ENCODE results near the gene PFKFB1.

PFKFB1 gene

DNA sequence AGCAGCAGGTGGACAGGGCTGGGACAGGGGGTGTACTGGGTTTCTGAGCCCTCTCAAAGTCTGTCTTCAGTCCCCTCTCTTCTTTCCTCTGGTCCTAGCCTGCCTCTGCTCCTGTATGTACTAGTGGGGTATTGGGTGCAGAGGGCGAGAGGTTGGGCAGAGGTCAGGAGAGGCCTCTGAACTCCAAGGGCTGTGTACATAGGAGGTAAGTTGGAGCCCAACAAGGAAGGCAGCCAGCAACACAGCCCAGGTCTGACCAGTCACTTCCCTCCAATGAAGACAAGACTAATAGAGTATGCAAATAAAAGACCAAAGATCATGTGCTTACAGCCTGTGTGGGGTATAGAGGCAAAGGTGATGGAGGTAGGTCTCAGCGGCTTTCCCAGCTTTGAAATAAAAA, at the start of gene PFKFB1:
Gene PFKFB1 (minus strand): TSS at position 90 of the 400 bp plus-strand sequence. CDS start 181 bp downstream, outside the sequence.
- Histone ChIP-seq H3K9me3 (ENCODE audit: severe bottlenecking) (no peaks in the 10 kb centered on the region), H3K4me3 (ENCODE audit: low read depth, low read length) (no peak within 1 kb of the TSS), H3K27me3 (ENCODE audit: insufficient read depth, low read depth, severe bottlenecking) (peaks cover 64% of the 10 kb centered on the region), H3K36me3 (no peaks in the 10 kb centered on the region), H3K27ac (no peak within 1 kb of the TSS)
- TF ChIP-seq, protein P1, sequence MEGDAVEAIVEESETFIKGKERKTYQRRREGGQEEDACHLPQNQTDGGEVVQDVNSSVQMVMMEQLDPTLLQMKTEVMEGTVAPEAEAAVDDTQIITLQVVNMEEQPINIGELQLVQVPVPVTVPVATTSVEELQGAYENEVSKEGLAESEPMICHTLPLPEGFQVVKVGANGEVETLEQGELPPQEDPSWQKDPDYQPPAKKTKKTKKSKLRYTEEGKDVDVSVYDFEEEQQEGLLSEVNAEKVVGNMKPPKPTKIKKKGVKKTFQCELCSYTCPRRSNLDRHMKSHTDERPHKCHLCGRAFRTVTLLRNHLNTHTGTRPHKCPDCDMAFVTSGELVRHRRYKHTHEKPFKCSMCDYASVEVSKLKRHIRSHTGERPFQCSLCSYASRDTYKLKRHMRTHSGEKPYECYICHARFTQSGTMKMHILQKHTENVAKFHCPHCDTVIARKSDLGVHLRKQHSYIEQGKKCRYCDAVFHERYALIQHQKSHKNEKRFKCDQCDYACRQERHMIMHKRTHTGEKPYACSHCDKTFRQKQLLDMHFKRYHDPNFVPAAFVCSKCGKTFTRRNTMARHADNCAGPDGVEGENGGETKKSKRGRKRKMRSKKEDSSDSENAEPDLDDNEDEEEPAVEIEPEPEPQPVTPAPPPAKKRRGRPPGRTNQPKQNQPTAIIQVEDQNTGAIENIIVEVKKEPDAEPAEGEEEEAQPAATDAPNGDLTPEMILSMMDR (IDR thresholded peaks at IDR 0.05; ENCODE audit: low read depth, low read length), result no peak
- DNase-seq, result no peak

- DNase-seq, result no peak
- Histone ChIP-seq H3K36me3 (no peaks in the 10 kb centered on the region), H3K9me3 (ENCODE audit: severe bottlenecking) (no peaks in the 10 kb centered on the region), H3K4me3 (ENCODE audit: low read depth, low read length) (no peak overlapping the region), H3K27ac (no peak overlapping the region), H3K27me3 (ENCODE audit: insufficient read depth, low read depth, severe bottlenecking) (peaks cover 31% of the 10 kb centered on the region)
- TF ChIP-seq, protein P1 (IDR thresholded peaks at IDR 0.05; ENCODE audit: low read depth, low read length), result no peak
Observed at GRCh38 chrX:55041514-55041913, 47.5 kb upstream of the PFKFB1 start.

DNA sequence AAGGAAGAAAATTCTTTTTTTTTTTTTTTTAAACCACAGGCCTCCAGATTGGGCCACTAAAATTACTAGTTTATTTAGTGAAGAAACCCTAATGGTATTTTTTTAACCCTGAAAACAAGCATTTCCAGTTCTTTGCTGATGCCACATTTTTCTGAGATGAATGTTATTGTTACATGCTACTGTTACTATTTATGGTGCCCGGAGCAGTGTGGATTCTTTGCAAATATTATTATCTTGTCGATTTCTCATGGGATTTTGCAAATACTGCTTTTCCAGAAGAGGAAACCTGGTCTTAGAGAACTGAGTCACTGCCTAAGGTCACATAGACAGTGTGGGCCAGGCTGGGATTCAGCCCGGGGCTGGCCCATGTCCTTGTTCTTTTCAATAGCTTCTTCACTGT, 45.5 kb upstream of the PFKFB1 start:
- TF ChIP-seq, protein P1 (IDR thresholded peaks at IDR 0.05; ENCODE audit: low read depth, low read length), result no peak
- no peak for DNase-seq
- H3K27ac ChIP-seq, result no peak overlapping the region
- no peak overlapping the region for H3K4me3 ChIP-seq (ENCODE audit: low read depth, low read length)
- H3K27me3 ChIP-seq (ENCODE audit: insufficient read depth, low read depth, severe bottlenecking), result peaks cover 25% of the 10 kb centered on the region
- H3K9me3 ChIP-seq (ENCODE audit: severe bottlenecking), result no peaks in the 10 kb centered on the region
- H3K36me3 ChIP-seq, result no peaks in the 10 kb centered on the region

- H3K4me3 ChIP-seq (ENCODE audit: low read depth, low read length), result no peak overlapping the region
- DNase-seq, result no peak
- TF ChIP-seq, protein P1 (IDR thresholded peaks at IDR 0.05; ENCODE audit: low read depth, low read length), result no peak
Observed at GRCh38 chrX:55033429-55033828, 39.4 kb upstream of the PFKFB1 start.

DNA sequence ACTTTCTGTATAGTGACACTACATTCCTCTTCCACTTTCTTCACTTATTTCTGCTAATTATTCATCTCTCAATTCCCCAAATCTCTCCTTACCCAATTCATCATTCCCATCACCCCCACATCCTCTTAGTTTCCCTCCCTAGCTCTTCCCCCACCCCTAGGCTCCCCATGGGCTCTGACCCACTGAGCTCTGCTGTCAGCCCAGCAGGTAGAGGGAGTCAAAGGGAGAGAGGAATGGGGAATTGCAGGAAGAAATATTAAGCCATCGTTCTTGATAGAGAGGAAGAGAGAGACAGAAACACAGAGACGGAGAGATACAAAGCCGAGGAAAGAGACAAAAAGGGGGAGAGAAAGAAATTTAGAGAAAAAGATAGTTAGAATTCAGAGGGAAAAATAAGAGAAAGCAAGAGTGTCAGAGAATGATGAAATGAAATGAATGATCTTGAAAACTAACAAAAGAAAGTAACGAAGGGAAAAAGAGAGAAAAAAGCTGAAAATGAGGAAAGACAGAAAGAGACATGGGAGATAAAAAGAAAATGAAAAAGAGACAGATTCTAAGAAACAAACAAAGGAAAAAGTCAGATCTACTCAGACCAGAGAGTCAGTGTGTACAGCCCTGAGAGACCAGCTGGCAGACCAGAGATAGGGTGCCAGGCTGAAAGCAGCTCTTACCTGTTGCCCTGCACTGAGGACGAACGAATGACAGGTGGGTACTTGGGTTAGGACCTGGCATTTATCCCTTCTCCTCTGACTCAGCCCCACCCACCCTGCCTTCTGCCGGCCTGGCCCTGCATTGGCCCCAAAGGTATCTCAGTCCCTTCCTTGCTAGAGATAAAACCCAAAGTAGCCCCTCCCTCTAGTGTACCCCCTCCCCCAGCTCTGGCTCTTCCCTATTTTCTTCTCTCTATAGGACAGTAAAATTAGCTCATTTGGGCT, 36.5 kb upstream of the PFKFB1 start, which contains the start of gene ALAS2:
Gene ALAS2 (minus strand): TSS at position 707 of the 935 bp plus-strand sequence. CDS start 4,977 bp downstream, outside the sequence.
- Histone ChIP-seq H3K27me3 (ENCODE audit: insufficient read depth, low read depth, severe bottlenecking) (peaks cover 27% of the 10 kb centered on the region), H3K27ac (no peak within 1 kb of the TSS), H3K4me3 (ENCODE audit: low read depth, low read length) (no peak within 1 kb of the TSS), H3K36me3 (no peaks in the 10 kb centered on the region), H3K9me3 (ENCODE audit: severe bottlenecking) (no peaks in the 10 kb centered on the region)
- no peak for DNase-seq
- TF ChIP-seq, protein P1 (IDR thresholded peaks at IDR 0.05; ENCODE audit: low read depth, low read length), result no peak

More at GRCh38 chrX:55033429-55033828, 39.4 kb upstream of the PFKFB1 start:
- Histone ChIP-seq H3K27me3 (ENCODE audit: insufficient read depth, low read depth, severe bottlenecking) (peaks cover 20% of the 10 kb centered on the region), H3K9me3 (ENCODE audit: severe bottlenecking) (no peaks in the 10 kb centered on the region), H3K36me3 (no peaks in the 10 kb centered on the region), H3K27ac (no peak overlapping the region)
